GM23248 (cell line): ENCODE data around the gene SLC24A4. TPM values are rescaled to one million over a fixed set of nuclear protein-coding genes. Genes with fewer than 3 reads are reported as not detected.

ENCODE experiments used
- DNase-seq: peaks from one replicate; pipeline ENCODE4 v3.0.0-alpha.2; 2015
- H2AFZ ChIP-seq: fragments of 200-600 bp; sonication (generic); 2 replicates; pipeline ENCODE4 v1.6.1; 2016; ENCODE audit warnings: antibody characterized with exemption
- H3F3A ChIP-seq: fragments of 200-600 bp; sonication (generic); 2 replicates; pipeline ENCODE4 v1.6.1; 2016; ENCODE audit warnings: mild to moderate bottlenecking, antibody characterized with exemption, mixed run types; ENCODE audit not compliant: insufficient read depth
- H3K27ac ChIP-seq: fragments of 200-600 bp; sonication (generic); 2 replicates; pipeline ENCODE4 v1.5.1; 2016; ENCODE audit warnings: mild to moderate bottlenecking
- H3K27me3 ChIP-seq: fragments of 200-600 bp; sonication (generic); replicated peaks from 2 replicates; pipeline ENCODE4 v1.6.1; 2016; ENCODE audit warnings: mild to moderate bottlenecking; ENCODE audit not compliant: insufficient read depth
- H3K36me3 ChIP-seq: fragments of 200-600 bp; sonication (generic); 2 replicates; pipeline ENCODE4 v1.6.1; 2016; ENCODE audit warnings: low read depth, mild to moderate bottlenecking
- H3K4me1 ChIP-seq: fragments of 200-600 bp; sonication (generic); 2 replicates; pipeline ENCODE4 v1.6.1; 2016; ENCODE audit warnings: mild to moderate bottlenecking; ENCODE audit not compliant: insufficient read depth
- H3K4me2 ChIP-seq: fragments of 200-600 bp; sonication (generic); one replicate; pipeline ENCODE4 v1.6.1; 2016; ENCODE audit warnings: mild to moderate bottlenecking; ENCODE audit not compliant: unreplicated experiment
- H3K4me3 ChIP-seq: fragments of 200-600 bp; sonication (generic); 2 replicates; pipeline ENCODE4 v1.5.1; 2016; ENCODE audit warnings: mild to moderate bottlenecking
- H3K79me2 ChIP-seq: fragments of 200-600 bp; sonication (generic); 2 replicates; pipeline ENCODE4 v1.6.1; 2016; ENCODE audit warnings: mild to moderate bottlenecking; ENCODE audit not compliant: insufficient read depth
- H3K9ac ChIP-seq: fragments of 200-600 bp; sonication (generic); 2 replicates; pipeline ENCODE4 v1.6.1; 2016; ENCODE audit warnings: mild to moderate bottlenecking
- H3K9me2 ChIP-seq: fragments of 200-600 bp; sonication (generic); 2 replicates; pipeline ENCODE4 v1.6.1; 2016; ENCODE audit warnings: mixed run types, mild to moderate bottlenecking, moderate library complexity; ENCODE audit not compliant: insufficient read depth
- H3K9me3 ChIP-seq: fragments of 200-600 bp; sonication (generic); one replicate; pipeline ENCODE4 v1.6.1; 2017; ENCODE audit warnings: low read depth
- H4K20me1 ChIP-seq: fragments of 200-600 bp; sonication (generic); 2 replicates; pipeline ENCODE4 v1.6.0; 2016; ENCODE audit not compliant: insufficient read depth
- EZH2 ChIP-seq: fragments of 200-600 bp; sonication (generic); IDR thresholded peaks from 2 replicates; pipeline ENCODE4 v1.6.1; 2018; ENCODE audit warnings: antibody characterized with exemption, mild to moderate bottlenecking; ENCODE audit not compliant: insufficient read depth, poor library complexity, severe bottlenecking
- EZH2phosphoT487 ChIP-seq: fragments of 200-600 bp; sonication (generic); IDR thresholded peaks from 2 replicates; pipeline ENCODE4 v1.6.1; 2018; ENCODE audit warnings: antibody characterized with exemption, moderate library complexity, mild to moderate bottlenecking, low read depth; ENCODE audit not compliant: insufficient read depth
- WGBS, 2 experiments: methylation state at CpG; one replicate each; pipeline ENCODE4 v1.1.6; 2015 to 2017; ENCODE audit warnings: low lambda C conversion rate in 2 of 2, low coverage in 1 of 2; ENCODE audit errors: missing lambda C conversion rate in 2 of 2; 5-methylcytosine and 5-hydroxymethylcytosine counted together
- in situ Hi-C: fragments of 300-500 bp; cut with MboI; formaldehyde crosslinking; loops from 2 replicates; pipeline ENCODE4 v1.15.0; 2020
- polyA plus RNA-seq: library from polyadenylated mRNA; unstranded; fragments of >200 nt; fragmentation: Nextera tagmentation; extraction: Ambion mirVana; gene quantifications from 2 replicates; pipeline ENCODE4 v1.2.1, GENCODE V29; 2016
- total RNA-seq: library from RNA; depleted of rRNA; stranded (reverse); fragments of >200 nt; shearing (Covaris generic); gene quantifications from 2 replicates; pipeline ENCODE4 v1.2.3, GENCODE V29; 2014

Gene SLC24A4
- total and polyA plus RNA-seq, 2 experiments from 2014 or later, result not detected

DNA sequence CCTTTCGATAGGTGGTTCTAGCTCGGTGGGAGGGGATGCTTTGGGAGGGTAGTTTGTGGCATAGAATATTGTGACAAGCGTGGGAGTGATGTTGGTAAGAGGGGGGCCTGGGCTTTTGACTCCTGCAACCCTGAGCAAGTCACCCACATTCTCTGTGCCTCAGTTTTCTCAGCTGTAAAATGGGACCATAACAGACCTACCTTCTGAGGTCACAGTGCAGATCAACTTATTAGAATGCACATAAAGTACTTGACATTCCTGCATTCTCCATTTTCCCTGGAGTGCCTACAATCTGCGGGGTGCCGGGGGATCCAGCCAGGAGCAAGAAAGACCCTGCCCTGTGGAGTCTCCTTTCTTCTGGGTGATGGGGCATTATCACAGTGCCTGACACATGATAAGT, 63.2 kb downstream of the SLC24A4 start:
- Histone ChIP-seq H2AFZ (no peak overlapping the region), H3K36me3 (no peaks in the 10 kb centered on the region), H3K27ac (no peak overlapping the region), H3K27me3 (peaks cover 5% of the 10 kb centered on the region; the same call in 1 of the 2 replicates), H3K79me2 (no peaks in the 10 kb centered on the region), H3K9me3 (no peaks in the 10 kb centered on the region), H3F3A (no peaks in the 10 kb centered on the region), H4K20me1 (no peaks in the 10 kb centered on the region), H3K4me1 (no peaks in the 10 kb centered on the region), H3K4me3 (no peak overlapping the region), H3K9me2 (no peaks in the 10 kb centered on the region), H3K9ac (no peak overlapping the region), H3K4me2 (no peak overlapping the region)
- TF ChIP-seq EZH2phosphoT487 (no peak), EZH2 (no peak)
- DNase-seq, result no peak
- WGBS, 2 experiments, result 80% methylated on average over 5 of the region's 5 CpGs
- in situ Hi-C loops, result no loop called here

DNA sequence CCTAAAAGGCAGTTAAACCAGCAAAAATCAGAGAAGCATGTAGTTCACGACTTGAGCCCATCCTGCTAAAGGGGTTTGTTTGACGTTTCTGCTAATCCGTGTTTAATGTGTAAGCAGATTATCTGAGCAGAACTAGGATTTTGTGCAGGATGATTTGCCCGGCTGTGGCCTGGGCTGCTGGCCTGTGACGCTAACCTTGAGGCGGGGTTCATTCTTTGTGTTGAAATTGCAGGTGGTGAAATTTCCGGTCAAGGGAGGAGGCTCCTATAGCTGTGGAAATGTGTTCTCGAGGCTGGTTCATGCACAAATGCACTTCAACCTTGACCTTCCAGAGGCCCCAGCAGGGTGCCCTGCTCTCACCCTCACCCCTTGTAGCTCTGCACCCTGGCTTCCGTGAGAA, 63.7 kb downstream of the SLC24A4 start:
- H3K79me2 ChIP-seq, result no peaks in the 10 kb centered on the region
- H3K4me2 ChIP-seq, result no peak overlapping the region
- H3K9me3 ChIP-seq, result no peaks in the 10 kb centered on the region
- no peak overlapping the region for H3K9ac ChIP-seq
- no peaks in the 10 kb centered on the region for H3K4me1 ChIP-seq
- H3K27ac ChIP-seq, result no peak overlapping the region
- H3K4me3 ChIP-seq, result no peak overlapping the region
- H3K27me3 ChIP-seq, result peaks cover 5% of the 10 kb centered on the region; the same call in 1 of the 2 replicates
- WGBS, 2 experiments, result 69 to 71% methylated on average over 9 of the region's 9 CpGs
- no peaks in the 10 kb centered on the region for H4K20me1 ChIP-seq
- H3K9me2 ChIP-seq, result no peaks in the 10 kb centered on the region
- DNase-seq, result no peak
- H3F3A ChIP-seq, result no peaks in the 10 kb centered on the region
- H2AFZ ChIP-seq, result no peak overlapping the region
- in situ Hi-C loops, result no loop called here
- H3K36me3 ChIP-seq, result no peaks in the 10 kb centered on the region
- TF ChIP-seq EZH2phosphoT487, result no peak
- TF ChIP-seq EZH2, result no peak

DNA sequence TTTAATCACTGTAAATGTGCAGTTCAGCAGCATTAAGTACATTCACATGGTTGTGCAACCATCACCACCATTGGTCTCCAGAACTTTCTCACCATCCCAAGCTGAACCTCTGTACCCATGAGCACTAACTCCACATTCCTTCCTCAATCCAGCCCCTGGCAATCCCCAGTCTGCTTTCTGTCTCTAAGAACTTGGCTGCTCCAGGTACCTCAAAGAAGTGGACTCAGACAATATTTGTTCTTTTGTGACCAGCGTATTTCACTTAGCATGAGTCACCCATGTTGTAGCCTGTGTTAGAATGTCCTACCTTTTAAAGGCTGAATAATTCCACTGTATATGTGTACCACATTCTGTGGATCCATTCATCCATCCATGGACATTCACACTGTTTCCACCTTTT, 64.6 kb downstream of the SLC24A4 start:
- Histone ChIP-seq H3K79me2 (no peaks in the 10 kb centered on the region), H3K27me3 (peaks cover 5% of the 10 kb centered on the region; the same call in 1 of the 2 replicates), H3K9me2 (no peaks in the 10 kb centered on the region), H3K9ac (no peak overlapping the region), H3K4me1 (no peaks in the 10 kb centered on the region), H3K9me3 (no peaks in the 10 kb centered on the region), H4K20me1 (no peaks in the 10 kb centered on the region), H3K36me3 (no peaks in the 10 kb centered on the region), H2AFZ (no peak overlapping the region), H3K27ac (no peak overlapping the region), H3F3A (no peaks in the 10 kb centered on the region), H3K4me2 (no peak overlapping the region), H3K4me3 (no peak overlapping the region)
- TF ChIP-seq EZH2phosphoT487, result no peak
- TF ChIP-seq EZH2, result no peak
- no peak for DNase-seq
- WGBS, 2 experiments, result 93 to 100% methylated on average over 1 of the region's 1 CpG
- in situ Hi-C loops, result no loop called here

DNA sequence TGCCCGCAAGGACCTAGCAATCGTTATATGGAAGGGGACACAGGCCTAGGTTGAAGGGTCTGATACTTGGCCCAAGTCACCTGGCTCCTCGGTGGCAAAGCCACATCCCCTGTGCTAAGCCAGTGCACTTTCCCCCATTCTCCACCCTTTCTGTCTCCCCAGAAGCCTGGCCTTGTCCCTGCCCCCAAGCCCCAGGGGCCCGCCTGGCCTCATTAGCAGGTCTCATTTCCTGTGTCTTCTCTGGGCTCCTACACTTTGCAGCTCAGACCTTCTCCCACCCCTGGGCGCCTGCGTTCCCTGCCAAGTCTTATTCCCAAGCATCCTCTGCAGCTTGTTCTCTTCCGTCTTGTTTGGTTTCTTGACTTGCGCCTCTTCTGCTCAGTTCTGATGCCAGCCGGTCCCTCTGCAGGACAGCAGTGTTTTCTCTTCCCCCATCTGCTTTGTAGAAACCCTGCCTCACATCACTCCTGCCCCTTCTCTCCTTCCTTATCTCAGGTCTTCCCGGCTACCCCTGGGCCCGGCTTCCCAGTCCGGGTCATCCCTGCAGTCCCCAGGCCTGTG, 66.7 kb downstream of the SLC24A4 start:
- no peaks in the 10 kb centered on the region for H3K79me2 ChIP-seq
- H3K4me1 ChIP-seq, result no peaks in the 10 kb centered on the region
- H3K4me2 ChIP-seq, result no peak overlapping the region
- H3K9me2 ChIP-seq, result no peaks in the 10 kb centered on the region
- DNase-seq, result no peak
- no peaks in the 10 kb centered on the region for H3K9me3 ChIP-seq
- TF ChIP-seq EZH2 (no peak), EZH2phosphoT487 (no peak)
- 82 to 84% methylated on average over 12 of the region's 12 CpGs for WGBS, 2 experiments
- no peak overlapping the region for H3K27ac ChIP-seq
- peaks cover 5% of the 10 kb centered on the region; the same call in 1 of the 2 replicates for H3K27me3 ChIP-seq
- H2AFZ ChIP-seq, result no peak overlapping the region
- no peaks in the 10 kb centered on the region for H3K36me3 ChIP-seq
- in situ Hi-C loops, result no loop called here
- H3K9ac ChIP-seq, result no peak overlapping the region
- no peak overlapping the region for H3K4me3 ChIP-seq
- H3F3A ChIP-seq, result no peaks in the 10 kb centered on the region
- H4K20me1 ChIP-seq, result no peaks in the 10 kb centered on the region

DNA sequence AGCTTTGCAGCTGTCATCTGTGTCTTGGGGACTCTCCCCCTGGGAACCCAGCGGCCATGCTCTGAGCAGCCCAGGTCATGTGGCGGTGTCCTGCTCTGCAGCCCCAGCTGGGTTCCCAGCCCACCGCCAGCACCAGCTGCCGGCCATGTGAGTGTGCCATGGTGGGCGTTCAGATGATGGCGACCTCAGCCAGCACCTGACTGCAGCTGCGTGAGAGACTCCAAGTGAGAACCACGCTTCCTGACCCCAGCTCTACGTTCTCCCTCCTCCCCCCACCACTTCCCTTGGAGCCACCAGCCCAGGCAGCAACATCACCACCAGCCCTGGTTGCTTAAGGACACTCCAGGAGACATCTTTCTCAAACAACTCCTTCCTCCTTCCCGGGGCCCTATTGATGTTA, 68.8 kb downstream of the SLC24A4 start:
- Histone ChIP-seq H3K9ac (no peak overlapping the region), H3K4me3 (no peak overlapping the region), H3K27me3 (no peaks in the 10 kb centered on the region), H3K9me3 (no peaks in the 10 kb centered on the region), H4K20me1 (no peaks in the 10 kb centered on the region), H3K4me1 (peaks cover 2% of the 10 kb centered on the region; the same call in 1 of the 2 replicates), H3K79me2 (no peaks in the 10 kb centered on the region), H3K27ac (no peak overlapping the region), H2AFZ (no peak overlapping the region), H3K36me3 (no peaks in the 10 kb centered on the region), H3K9me2 (no peaks in the 10 kb centered on the region), H3K4me2 (no peak overlapping the region), H3F3A (0 out of 2 replicates have a peak, but pooled peaks cover under 1% of the 10 kb centered on the region)
- TF ChIP-seq EZH2 (no peak), EZH2phosphoT487 (no peak)
- WGBS, 2 experiments, result 68 to 75% methylated on average over 4 to 10 of the region's 10 CpGs
- in situ Hi-C loops, result no loop called here
- no peak for DNase-seq
